HL-60 (cell line): Measurements from ENCODE around the gene ENG.

Source experiments
- POLR2AphosphoS5 ChIP-seq: IDR thresholded peaks from 2 replicates; pipeline ENCODE4 v1.6.1; 2012; ENCODE audit warnings: low read depth
- TF ChIP-seq, protein P1 (sequence below): IDR thresholded peaks from one replicate; pipeline ENCODE4 v1.5.1; 2011; ENCODE audit warnings: low read length, control low read depth, inconsistent platforms; ENCODE audit not compliant: insufficient read depth
- TF ChIP-seq, protein P2 (sequence below): IDR thresholded peaks from 2 replicates; pipeline ENCODE4 v1.6.1; 2012; ENCODE audit warnings: low read depth; ENCODE audit not compliant: insufficient replicate concordance

DNA sequence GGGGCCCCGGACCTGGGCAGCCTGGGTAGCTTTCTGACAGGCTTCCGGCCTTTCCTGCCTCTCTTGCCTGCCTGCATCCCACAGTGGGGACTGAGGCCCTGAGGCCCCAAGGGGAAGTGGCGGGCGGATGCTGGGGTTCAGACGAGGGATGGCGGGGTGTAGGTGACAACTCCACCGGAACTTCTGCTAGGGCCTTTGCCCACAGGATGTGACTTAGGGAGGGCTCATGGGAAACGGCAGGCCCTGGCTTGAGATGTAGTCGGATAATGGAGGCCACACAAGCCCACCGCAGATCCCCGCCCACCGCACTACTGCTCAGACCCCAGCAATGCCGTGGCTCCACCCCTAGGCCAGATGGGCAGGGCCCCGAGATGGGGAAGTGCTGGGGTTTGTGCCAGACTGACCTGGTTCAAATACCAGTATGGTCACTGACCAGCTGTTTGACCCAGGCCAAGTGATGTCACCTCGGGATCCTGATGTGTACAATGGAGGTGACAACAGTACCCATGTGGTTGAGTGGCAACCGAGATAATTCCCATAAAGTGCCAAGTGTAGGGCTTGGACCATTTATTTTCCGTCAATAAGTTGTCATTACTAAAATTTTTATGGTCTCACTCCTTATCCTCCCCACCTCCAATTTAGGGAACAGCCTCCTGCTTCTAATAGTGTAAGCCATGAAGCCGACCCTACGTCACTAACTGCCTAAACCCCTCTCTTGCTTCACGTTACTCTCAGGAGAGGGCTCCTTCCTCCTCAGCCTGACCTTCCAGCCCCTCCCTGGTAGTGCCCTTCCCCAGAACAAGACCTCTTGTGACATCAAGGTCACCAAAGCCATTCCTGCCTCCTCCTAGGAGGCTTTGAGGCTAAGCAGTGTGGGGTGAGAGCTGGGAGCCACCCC, 71.1 kb downstream of the ENG start:
- TF ChIP-seq, protein P1, sequence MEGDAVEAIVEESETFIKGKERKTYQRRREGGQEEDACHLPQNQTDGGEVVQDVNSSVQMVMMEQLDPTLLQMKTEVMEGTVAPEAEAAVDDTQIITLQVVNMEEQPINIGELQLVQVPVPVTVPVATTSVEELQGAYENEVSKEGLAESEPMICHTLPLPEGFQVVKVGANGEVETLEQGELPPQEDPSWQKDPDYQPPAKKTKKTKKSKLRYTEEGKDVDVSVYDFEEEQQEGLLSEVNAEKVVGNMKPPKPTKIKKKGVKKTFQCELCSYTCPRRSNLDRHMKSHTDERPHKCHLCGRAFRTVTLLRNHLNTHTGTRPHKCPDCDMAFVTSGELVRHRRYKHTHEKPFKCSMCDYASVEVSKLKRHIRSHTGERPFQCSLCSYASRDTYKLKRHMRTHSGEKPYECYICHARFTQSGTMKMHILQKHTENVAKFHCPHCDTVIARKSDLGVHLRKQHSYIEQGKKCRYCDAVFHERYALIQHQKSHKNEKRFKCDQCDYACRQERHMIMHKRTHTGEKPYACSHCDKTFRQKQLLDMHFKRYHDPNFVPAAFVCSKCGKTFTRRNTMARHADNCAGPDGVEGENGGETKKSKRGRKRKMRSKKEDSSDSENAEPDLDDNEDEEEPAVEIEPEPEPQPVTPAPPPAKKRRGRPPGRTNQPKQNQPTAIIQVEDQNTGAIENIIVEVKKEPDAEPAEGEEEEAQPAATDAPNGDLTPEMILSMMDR, result no peak
- TF ChIP-seq POLR2AphosphoS5, result peak; percentile 91
- TF ChIP-seq, protein P2, sequence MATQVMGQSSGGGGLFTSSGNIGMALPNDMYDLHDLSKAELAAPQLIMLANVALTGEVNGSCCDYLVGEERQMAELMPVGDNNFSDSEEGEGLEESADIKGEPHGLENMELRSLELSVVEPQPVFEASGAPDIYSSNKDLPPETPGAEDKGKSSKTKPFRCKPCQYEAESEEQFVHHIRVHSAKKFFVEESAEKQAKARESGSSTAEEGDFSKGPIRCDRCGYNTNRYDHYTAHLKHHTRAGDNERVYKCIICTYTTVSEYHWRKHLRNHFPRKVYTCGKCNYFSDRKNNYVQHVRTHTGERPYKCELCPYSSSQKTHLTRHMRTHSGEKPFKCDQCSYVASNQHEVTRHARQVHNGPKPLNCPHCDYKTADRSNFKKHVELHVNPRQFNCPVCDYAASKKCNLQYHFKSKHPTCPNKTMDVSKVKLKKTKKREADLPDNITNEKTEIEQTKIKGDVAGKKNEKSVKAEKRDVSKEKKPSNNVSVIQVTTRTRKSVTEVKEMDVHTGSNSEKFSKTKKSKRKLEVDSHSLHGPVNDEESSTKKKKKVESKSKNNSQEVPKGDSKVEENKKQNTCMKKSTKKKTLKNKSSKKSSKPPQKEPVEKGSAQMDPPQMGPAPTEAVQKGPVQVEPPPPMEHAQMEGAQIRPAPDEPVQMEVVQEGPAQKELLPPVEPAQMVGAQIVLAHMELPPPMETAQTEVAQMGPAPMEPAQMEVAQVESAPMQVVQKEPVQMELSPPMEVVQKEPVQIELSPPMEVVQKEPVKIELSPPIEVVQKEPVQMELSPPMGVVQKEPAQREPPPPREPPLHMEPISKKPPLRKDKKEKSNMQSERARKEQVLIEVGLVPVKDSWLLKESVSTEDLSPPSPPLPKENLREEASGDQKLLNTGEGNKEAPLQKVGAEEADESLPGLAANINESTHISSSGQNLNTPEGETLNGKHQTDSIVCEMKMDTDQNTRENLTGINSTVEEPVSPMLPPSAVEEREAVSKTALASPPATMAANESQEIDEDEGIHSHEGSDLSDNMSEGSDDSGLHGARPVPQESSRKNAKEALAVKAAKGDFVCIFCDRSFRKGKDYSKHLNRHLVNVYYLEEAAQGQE, result peak; percentile 40
